GM12865 (cell line): ENCODE measurements around the gene ZNF273.
A peak's percentile ranks its signal among the peaks of the same experiment; 100 is the strongest.
"Not testable (repeated sequence)": the region's sequence is repeated elsewhere in the genome, so short reads cannot be mapped to it uniquely, and the experiment has no call there.

Source experiments
- DNase-seq: peaks from one replicate; pipeline ENCODE4 v3.0.0; 2010; ENCODE audit warnings: low read depth
- H3K4me3 ChIP-seq: 2 replicates; pipeline ENCODE4 v1.5.1; 2011; ENCODE audit warnings: mild to moderate bottlenecking, low read depth, low read length, control low read depth
- CTCF ChIP-seq: IDR thresholded peaks from 2 replicates; pipeline ENCODE4 v1.5.1; 2011; ENCODE audit warnings: low read length, control low read depth, low read depth, inconsistent platforms; ENCODE audit not compliant: insufficient read depth; ENCODE audit errors: missing control alignments

Gene ZNF273

GRCh38 chr7:64945503-64946175 lies 42.6 kb downstream of the ZNF273 start:
- no peak for DNase-seq
- no peak for TF ChIP-seq CTCF
- H3K4me3 ChIP-seq, result no peak overlapping the region

- DNase-seq, result no peak
These were observed 43.7 kb downstream of the ZNF273 start for GRCh38 chr7:64946772-64947171.

GRCh38 chr7:64947252-64948000 lies 44.4 kb downstream of the ZNF273 start:
- no peak overlapping the region for H3K4me3 ChIP-seq
- TF ChIP-seq CTCF, result no peak
- DNase-seq, result no peak

More at GRCh38 chr7:64946772-64947171, 43.7 kb downstream of the ZNF273 start:
- no peak overlapping the region for H3K4me3 ChIP-seq
- no peak for TF ChIP-seq CTCF

- not testable (repeated sequence) for H3K4me3 ChIP-seq, DNase-seq
These were observed 45.7 kb downstream of the ZNF273 start for GRCh38 chr7:64948774-64949173.

GRCh38 chr7:64950673-64951072 lies 47.6 kb downstream of the ZNF273 start:
- DNase-seq, H3K4me3 ChIP-seq: not testable (repeated sequence)

GRCh38 chr7:64951250-64951848 lies 48.3 kb downstream of the ZNF273 start:
- peak; percentile 66 for TF ChIP-seq CTCF
- H3K4me3 ChIP-seq, result no peak overlapping the region
- peak; percentile 44 for DNase-seq

GRCh38 chr7:64959072-64959747 lies 56.1 kb downstream of the ZNF273 start:
- H3K4me3 ChIP-seq, result no peak overlapping the region
- no peak for DNase-seq
- no peak for TF ChIP-seq CTCF
